HG03457 (cell line): ENCODE measurements around the gene TOM1L2.

ENCODE experiments used
- ATAC-seq: cut with Tn5 transposase; IDR thresholded peaks from one replicate; pipeline ENCODE4 v1.9.1; 2021; ENCODE audit warnings: moderate number of reproducible peaks; ENCODE audit not compliant: unreplicated experiment

The TOM1L2 gene

DNA sequence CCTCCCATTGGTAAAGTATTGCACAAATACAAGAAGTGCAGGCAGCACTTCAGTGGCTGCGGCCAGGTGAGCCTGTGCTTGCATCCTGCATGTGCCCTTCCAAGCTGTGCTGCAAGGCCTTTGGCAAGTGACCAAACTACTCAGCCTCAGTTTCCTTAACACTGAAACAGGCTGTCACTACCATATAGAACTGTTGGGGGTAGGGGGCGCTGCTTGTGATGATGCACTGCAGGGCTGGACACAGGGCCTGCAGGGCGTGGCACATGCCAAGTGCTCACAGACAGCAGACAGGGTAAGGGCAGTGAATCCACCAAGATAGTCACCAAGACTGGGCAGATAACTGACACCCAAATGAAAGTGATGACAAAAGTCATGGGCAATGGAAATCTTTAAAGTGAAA is 69.8 kb downstream of the TOM1L2 start:
- no peak for ATAC-seq

DNA sequence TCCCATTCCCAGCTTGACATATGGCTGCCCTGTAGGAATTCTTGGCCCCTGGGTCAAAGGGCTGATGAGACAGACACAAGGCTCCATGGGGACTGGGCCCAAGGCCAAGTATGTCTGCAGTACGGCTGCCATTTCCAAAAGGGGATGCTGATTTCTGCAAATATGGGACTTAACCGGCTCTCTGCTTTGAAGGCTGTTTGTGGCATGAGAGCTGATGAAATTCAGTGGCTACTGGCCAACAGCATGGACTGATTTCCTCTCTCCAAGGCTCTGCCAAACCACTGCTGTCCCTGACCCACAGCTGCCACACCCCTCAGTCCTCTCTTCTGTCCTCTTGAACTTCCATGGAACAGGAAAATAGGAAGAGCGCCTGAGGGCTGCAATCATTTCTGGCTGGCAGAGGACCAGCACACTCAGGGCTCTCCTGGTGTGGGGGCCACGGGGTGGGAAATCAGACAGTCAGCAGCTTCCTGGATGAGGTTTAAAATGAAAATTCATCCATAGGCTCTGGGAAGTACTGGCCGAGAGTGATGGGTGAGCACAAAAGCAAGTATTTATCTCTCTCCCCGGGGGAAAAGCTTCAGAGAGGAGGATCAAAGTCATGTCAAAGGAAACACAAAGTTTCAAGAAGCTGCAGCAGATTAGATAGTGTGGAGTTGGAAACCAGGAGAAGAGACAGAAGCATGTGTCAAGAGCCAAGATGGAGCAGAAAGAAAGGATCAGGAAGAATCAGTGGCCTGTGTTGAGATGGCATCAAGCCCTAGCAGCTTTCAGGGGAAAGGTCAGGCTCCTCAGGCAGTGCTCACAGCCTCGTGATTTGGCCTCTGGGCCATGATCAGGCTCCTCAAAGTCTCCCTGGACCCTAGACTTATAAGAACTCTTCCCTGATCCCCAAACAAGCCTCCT is 71.3 kb downstream of the TOM1L2 start:
- ATAC-seq: no peak

DNA sequence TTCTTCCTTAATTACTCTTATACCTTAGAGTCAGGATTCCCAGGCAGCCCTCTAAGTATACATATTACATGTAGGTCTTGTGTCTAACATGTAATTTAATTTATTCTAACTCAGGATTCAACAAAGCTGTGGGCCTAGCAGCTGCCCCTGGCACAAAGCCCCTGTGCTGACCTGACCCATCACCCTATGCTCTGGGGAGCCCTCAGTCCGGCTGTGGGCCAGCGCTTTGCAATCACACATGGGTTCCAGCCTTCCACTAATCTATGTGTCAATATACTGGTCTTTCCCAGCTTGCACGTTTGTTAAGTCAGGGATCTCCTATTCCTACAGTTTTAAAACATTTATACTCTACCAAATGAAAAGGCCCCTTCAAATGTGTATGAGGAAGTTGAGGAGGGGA is 72.7 kb downstream of the TOM1L2 start:
- ATAC-seq: no peak

GRCh38 chr17:17898673-17899072 is 73.5 kb downstream of the TOM1L2 start:
- no peak for ATAC-seq

GRCh38 chr17:17897442-17897841 is 74.8 kb downstream of the TOM1L2 start:
- no peak for ATAC-seq

DNA sequence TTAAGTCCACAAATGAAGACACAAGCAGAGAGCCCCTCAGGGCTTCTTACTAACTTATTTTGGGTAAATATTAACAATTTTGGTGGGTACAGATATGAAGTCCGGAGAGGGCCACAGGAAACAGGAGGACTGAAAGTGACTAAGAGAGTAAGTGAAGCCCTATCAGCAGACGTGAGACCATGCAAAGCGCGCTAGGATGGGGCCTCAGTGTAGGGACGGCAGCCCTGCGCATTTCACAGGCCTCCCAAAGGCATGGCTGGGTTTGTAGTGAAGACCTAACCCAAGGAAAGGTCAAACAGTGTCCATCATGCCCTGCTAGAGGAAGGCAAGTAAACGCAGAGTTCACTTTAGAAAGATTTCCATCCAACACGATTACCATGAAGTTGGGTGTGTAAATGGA is 75.5 kb downstream of the TOM1L2 start:
- no peak for ATAC-seq

- no peak for ATAC-seq
Observed at GRCh38 chr17:17893801-17894644, 78.2 kb downstream of the TOM1L2 start.

- ATAC-seq: no peak
Observed at GRCh38 chr17:17892731-17893130, 79.5 kb downstream of the TOM1L2 start.

- no peak for ATAC-seq
Observed at GRCh38 chr17:17892009-17892408, 80.2 kb downstream of the TOM1L2 start.

DNA sequence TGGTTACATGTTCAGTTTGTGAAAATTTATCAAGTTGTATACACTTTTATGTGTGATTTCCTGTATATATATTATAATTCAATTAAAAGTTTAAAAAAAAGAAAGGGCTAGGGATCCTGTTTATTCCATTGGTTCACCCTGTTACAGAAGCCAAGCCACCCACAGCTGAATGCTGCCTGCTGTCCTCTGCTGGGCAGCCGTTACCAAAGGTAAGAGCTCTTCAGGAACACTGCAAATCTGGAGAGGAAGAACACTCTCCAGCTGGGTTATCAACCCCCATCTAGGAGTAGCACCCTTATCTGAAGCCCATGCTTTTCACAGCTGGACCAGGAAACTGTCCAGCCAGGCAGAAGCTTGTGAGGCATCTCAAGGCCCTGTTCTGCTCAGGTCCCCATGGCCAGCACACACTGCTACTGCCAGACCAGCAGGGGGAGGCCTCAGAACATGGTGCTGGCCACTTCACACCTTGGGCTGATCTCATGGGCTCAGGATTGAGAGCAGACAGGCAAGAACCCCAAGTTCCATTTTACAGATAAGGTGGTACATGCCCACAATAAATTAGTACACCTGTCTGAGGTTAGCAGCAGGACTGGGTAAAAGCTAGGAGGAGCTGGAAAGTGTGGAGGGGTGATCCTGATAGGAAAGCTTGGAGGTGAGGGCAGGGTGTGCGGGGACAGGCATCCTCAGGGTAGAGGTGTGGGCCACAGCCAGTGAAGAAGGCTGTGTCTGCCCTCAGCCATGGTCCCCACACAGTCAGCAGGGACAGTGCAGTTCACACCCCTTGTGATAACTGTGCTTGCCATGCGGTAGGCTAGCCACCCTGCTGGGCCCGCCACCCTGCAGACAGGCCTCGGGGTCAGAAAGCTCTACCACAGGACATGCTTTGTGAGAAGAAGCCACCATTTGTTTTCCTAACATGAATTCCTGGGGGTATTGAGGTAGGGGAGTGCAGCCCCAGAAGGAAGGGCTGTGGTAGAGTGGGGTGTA is 81.1 kb downstream of the TOM1L2 start:
- no peak for ATAC-seq

DNA sequence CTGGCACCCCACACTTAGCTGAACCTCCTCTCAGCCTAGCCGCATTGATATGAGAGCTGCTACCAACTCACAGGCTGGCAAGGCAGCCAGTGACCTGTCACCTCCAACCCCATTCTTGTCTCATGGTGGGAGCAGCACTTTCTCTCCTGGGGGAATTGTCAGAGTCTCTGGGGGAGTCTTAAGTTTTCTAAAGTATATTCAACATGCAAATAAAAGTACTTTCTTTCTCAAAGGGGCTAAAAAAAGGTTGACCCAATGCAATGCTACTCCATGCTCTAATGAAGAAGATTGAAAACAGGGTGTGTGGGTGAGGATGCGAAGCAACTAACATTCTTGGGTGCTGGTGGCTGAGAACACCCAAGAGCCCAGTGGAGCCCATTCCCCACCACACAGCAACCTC is 82.3 kb downstream of the TOM1L2 start:
- ATAC-seq: no peak

DNA sequence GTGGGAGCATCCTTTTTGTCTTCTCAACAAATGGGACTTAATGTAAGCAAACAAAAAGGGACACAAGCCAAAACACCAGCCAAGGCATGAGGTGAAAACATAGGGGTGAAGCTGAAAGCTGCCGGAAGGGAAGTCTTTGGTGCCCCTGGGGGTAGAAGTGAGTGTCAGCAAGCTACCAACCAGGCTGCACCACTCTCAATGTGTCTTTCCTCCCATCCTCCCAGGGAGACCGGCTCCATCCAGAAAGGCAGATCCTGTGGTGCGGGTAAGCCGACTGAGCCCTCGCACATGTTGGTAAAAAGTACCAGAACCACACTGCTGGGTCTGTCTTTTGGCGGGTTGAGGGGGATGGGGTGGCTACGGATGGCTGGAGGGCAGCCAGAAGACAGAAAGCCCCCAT is 83.4 kb downstream of the TOM1L2 start:
- no peak for ATAC-seq

DNA sequence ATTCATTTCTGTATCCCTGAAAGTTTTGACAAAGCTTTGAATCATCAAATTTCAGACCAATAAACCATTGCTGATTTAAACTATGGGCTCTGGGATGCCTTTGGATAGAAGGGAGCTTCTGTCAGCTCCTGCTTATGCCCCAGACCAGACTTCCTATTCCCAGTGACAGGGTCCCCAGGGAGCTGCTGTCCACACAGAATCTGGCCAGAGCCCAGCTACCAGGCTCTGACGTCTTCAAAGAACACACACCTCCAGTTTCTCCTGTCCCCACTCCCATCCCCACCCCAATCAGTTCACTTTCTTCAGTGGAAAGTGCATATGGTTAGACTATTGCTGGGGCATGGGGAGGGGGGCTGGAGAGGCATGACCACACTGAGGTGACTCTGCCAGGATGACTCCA is 83.8 kb downstream of the TOM1L2 start:
- no peak for ATAC-seq

DNA sequence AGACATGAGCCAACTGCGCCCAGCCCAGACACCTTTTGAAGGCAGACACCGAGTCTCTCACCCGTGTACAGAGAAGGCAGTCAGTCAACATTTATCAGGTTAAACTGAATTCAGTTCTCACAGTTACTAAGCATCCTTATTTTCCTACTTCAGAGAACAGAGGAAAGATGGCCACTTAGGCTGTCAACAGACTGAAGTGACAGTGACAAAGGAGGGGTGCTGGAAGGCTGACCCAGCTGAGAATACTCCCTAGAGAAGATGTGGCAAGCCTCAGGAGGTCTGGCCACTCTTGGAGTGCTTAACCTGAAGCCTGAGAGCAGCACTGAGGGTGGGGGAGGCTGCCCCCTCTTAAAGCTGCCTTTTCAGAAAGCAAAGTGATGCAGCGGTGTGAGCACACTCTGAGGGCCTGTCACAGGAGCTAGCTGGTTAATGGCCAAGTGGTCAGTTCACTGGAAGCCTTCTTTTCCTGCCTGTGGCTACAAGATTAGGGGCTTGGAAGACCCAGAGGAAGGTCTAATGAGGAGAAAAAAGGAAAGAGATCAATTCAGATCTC is 84.4 kb downstream of the TOM1L2 start:
- ATAC-seq: no peak

DNA sequence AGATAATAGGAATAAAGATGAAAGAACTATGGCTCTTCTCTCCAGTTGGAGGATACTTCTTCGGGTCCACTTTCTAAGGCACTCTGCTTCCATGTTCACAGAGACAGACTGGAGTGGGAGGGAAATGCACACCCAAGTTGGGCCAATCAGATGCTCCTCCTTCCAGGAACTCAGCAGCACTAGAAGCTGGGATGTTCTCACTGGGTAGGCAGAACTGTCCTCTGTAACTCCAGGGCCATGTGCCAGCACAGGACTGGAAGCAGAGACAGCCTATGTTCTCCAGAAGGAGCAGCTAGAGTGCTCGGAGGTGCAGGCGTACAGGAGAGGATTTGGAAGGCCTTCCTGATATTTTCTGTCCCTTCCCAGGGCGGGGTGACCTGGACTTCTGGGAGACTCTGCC is 85.5 kb downstream of the TOM1L2 start:
- ATAC-seq: no peak

DNA sequence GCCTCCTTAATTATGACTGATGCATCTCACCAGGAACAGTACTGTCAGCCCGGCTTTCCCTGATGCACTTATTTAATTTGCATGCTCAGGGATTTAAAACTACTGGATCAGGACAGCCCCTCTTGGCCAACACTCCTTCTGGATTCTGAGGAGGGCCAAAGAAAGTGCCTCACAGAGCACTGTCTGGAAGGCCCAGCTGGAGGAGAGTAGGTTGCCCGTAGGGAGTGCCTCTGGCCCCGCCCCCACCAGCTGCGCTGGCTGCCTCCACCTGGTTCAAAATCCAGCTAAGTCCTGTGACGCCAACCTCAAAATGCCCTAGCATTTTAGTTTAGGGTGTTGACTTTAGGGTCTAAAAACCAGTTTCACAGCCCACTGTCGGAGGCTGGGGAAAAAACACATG is 86.0 kb downstream of the TOM1L2 start:
- ATAC-seq: no peak

DNA sequence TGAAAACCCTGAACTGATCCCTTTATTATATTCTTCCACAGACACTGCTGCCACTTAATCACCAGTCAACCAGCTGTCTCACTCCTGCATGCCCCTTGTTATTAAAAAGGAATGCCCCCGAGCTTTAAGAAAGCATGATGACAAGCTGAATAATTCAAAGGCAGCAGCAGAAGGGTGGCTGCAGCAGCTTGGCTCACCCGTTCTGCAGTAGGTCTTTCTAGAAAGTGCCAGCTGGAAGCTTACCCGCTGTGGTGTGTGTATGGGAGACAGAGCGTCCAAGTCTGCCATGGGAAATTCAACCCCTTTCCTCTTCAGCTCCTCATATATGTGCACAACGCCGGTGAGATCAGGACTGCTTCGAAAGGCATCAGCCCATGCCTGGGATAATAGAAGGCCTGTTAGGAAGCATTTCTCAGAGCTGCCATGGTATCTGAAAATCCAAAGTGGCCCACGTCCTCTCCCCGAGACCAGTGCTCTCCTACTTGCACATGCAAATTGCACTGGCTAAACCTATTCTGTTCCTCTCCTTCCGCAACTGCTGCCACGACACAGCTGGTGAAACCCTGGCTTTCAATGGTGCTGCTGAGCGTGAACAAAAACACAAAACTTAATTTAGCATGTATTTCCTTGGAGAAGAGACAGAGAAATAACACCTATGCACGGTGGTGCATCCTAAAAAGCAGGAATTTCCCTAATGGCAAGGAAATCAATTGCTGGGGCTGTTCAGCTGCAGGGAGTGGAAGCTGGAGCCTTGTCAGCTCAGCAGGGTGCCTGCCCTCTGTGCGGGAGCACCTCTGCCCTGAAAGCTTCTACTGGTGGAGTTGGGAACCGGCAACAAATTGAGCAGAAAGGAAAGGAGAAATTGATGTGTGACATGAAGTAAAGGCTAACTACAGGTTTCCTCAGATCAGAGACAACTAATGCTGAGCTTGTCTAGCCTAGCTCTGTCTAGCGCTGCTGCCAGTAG is 87.5 kb downstream of the TOM1L2 start:
- ATAC-seq: no peak

- ATAC-seq: no peak
Observed at GRCh38 chr17:17883801-17884200, 88.4 kb downstream of the TOM1L2 start.

DNA sequence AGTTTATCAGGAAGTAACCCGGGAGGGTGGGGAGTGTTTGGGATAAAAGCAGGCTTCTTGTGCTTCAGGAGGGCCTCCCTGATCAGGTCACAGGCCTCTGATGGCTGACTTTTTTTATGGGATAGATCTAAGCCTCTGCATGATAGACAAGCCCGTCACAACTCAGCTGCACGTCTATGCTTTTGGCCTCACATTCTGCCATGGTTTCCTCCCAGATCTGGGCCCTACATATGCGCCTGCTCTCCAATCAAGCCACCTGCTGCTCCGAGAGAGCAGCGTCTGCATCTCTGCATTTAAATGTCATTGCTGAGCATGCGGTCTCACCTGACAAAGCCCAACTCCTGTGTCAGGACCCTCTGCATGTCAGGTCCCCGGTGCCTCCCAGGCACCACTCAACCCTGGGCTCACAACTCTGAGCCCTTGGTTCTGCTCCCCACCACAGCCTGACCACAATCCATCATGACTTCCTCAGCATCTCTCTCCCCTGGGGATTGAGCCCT is 90.1 kb downstream of the TOM1L2 start:
- ATAC-seq: no peak
